HPDE6-E6E7 (cell line): ENCODE results near the gene RCCD1.

Experiments used
- DNase-seq: peaks from one replicate; pipeline ENCODE4 v3.0.0; 2011; ENCODE audit warnings: missing footprints; ENCODE audit errors: extremely low spot score

The RCCD1 gene

DNA sequence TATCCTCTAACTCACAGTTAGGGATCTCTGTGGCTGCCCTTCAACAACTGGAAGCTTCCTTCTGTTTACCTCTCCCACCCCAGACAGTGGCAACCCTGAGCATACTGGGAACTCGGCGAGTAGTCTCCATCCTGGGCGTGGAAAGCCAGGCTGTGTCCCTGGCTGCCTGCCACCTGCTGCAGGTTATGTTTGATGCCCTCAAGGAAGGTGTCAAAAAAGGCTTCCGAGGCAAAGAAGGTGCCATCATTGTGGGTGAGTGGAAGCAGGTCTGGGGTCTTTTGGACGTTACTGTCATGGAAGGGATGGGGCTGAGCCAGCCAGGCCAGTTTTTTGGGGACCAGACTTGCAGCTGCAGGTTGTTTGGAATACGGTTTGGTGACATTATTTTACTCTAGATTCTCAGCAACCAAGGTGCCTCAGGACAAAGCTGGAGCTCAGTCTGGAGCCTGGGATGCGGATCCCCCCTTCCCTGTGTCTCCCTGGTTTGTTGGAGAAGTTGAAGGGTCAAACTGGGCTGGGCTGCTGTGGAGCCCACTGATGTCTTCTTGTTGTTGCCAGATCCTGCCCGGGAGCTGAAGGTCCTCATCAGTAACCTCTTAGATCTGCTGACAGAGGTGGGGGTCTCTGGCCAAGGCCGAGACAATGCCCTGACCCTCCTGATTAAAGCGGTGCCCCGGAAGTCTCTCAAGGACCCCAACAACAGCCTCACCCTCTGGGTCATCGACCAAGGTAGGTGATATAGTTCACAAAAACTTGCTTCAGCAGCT, 12.1 kb upstream of the RCCD1 start:
- no peak for DNase-seq

DNA sequence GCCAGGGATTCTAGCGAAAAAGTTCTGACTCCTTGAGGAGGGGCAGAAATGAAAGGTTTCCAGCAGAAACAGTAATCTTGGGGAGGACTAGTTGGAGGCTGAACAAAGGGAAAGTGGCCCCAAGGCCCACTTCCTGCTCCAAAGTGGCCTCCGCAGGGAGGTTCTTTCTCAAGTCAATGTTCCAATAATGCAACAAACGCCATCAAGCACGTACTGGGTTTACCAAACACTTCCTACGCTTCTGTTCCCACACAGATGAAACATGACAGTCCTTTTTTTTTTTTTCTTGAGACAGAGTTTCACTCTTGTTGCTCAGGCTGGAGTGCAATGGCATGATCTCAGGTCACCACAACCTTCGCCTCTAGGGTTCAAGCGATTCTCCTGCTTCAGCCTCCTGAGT, 9.6 kb upstream of the RCCD1 start:
- DNase-seq, result no peak

DNA sequence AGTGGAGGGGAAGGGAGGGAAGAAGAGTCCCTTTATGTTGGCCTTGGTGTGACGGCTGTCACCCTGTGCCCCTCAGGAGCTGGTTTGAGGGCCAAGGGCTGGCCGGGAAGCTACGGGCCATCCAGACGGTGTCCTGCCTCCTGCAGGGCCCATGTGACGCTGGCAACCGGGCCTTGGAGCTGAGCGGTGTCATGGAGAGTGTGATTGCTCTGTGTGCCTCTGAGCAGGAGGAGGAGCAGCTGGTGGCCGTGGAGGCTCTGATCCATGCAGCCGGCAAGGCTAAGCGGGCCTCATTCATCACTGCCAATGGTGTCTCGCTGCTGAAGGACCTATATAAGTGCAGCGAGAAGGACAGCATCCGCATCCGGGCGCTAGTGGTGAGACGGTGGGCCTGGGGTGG, 8.1 kb upstream of the RCCD1 start:
- DNase-seq, result no peak

DNA sequence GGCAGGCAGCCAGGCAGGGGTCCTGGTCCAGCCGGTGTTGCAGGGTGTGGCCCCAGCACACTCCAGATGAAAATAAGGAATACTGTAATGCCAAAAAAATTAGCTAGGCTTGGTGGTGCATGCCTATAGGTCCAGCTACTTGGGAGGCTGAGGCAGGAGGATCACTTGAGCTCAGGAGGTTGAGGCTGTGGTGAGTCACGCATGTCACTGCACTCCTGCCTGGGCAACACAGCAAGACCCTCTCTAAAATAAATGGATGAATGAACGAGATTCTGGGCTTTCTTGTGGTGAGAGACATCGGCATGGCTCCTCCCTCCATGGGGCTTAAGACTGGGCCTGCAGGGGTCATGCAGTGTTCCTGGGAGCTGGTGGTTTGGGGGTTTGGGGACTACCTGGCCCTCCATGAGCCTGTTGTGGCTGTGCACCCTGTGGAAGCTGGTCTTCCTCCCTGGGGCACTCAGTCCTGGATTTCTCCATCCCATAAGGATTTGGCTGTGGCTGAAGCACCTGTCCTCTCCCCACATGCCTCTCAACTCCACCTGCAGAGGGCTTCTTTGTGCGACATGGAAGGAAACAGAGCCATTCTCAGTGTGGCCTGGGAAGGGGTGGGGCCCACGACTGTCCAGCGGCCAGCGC, 7.6 kb upstream of the RCCD1 start:
- DNase-seq, result no peak

DNA sequence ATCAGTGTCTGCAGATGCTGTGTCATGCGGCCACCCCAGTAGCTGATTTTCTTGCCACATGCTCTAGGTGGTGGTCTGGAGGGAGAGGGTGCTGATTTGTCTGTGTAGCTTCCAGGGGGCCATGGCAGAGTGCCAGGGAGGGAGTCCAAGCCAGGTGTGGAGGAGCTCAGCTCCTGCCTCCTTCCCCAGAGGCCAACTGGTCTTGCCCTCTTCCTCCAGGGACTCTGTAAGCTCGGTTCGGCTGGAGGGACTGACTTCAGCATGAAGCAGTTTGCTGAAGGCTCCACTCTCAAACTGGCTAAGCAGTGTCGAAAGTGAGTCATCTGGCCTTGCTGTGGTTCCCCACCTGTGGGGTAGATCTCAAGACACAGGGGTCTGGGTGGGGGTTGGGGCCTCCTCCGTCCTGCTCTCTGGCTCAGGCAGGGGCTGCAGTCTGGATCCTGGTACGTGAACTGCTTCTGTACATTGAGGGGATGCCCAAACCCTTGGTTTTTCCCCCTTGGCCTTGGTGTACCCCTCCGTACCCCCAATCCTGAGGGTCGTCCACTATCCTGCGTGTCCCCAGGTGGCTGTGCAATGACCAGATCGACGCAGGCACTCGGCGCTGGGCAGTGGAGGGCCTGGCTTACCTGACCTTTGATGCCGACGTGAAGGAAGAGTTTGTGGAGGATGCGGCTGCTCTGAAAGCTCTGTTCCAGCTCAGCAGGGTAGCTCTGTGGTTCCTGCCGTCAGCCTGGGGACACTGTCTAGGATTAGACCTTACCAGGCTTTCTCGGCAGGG, 6.9 kb upstream of the RCCD1 start:
- DNase-seq, result no peak

DNA sequence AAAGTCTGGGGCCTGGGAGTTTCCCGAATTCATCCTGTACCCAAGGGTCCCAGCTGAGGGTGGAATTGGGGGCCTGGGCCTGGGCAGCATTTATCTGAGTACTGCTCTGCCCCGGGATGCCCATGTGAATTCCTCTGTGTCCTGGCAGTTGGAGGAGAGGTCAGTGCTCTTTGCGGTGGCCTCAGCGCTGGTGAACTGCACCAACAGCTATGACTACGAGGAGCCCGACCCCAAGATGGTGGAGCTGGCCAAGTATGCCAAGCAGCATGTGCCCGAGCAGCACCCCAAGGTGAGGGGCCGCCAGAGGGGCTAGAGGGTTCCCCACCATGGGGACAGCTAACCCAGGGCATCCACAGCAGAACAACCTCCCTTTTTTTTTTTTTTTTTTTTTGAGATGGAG, 6.2 kb upstream of the RCCD1 start:
- DNase-seq, result no peak

DNA sequence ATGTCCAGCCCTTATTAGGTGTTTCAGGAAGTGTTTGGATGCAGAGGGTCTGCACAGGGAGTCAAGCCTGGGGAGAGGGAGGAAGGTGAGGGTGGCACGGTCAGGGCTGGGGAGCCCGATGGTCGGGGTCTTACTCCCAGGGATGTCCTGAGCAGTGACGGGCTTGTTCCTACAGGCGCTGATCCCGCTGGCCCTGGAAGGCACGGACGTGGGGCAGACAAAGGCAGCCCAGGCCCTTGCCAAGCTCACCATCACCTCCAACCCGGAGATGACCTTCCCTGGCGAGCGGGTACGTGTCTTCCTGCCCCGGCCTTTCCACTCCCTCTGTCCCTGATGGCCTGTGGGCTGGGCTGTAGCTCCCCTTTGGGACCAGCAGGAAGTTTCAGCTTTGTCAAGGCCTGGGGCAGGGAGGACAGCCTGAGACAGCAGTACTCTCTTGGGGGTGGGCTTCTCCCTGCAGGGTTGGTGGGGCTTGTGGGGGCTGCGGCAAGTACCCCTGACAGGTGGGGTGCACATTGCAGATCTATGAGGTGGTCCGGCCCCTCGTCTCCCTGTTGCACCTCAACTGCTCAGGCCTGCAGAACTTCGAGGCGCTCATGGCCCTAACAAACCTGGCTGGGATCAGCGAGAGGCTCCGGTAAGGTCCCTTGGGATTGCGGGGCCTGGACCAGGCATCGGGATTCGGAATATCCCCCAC, 4.6 kb upstream of the RCCD1 start:
- DNase-seq, result no peak

DNA sequence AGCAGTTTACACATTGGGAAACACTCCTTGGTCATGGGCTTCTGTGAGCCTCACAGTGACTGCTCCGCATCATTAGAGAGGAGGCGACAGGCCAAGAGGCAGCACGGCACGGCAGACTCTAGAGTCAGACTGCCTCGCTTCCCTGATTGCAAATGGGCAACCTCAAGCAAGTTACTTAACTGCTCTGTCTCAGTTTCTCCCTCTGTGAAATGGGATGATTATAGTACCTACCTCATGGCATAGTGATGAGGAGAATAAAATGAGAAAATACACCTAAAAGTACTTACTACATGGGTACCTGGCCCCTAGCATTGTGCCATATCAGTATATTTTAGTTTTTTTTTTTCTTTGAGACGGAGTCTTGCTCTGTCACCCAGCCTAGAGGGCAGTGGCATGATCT, 4.0 kb upstream of the RCCD1 start:
- DNase-seq, result no peak

DNA sequence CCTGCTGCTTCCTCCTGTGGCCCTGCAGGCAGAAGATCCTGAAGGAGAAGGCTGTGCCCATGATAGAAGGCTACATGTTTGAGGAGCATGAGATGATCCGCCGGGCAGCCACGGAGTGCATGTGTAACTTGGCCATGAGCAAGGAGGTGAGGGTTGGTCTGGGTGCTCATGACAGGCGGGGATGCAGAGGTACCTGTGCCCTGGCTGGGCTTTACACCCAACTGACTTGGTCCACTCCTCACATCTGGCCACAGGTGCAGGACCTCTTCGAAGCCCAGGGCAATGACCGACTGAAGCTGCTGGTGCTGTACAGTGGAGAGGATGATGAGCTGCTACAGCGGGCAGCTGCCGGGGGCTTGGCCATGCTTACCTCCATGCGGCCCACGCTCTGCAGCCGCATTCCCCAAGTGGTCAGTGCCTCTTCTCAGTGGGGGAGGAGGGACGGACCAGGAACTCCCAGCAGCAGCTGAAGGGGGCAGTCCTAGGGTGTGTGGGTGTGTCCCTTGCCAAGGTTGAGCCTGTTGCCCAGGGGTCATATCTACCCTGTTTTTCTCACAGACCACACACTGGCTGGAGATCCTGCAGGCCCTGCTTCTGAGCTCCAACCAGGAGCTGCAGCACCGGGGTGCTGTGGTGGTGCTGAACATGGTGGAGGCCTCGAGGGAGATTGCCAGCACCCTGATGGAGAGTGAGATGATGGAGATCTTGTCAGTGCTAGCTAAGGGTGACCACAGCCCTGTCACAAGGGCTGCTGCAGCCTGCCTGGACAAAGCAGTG, 1.6 kb upstream of the RCCD1 start:
- no peak for DNase-seq

DNA sequence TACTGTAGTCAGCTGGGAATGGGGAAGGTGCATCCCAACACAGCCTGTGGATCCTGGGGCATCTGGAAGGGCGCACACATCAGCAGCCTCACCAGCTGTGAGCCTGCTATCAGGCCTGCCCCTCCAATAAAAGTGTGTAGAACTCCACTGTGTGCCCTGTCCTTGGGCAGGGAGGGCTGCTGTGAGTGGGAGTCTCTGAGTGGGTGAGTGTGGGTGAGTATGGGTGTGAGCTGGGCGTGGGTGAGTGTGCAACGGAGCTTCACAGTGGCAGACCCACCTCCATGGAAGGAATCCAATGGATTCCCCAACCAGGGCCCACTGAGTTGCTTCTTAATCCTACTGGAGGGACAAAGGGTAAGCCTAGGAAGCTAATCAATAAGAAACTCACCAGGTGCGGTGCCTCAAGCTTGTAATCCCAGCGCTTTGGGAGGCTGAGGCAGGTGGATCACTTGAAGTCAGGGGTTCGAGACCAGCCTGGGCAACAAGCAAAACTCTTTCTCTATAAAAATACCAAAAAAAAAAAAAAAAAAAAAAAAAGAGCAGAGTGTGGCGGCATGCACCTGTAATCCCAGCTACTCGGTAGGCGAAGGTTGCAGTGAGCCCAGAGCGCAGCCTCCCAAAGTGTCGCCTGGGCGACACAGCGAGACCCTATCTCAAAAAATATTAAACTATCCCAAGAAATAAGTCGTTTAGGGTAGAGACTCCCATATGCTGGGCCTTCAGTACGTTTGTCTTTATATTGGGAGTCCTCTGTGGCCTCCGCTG, 555 bp upstream of the RCCD1 start:
- DNase-seq, result no peak

DNA sequence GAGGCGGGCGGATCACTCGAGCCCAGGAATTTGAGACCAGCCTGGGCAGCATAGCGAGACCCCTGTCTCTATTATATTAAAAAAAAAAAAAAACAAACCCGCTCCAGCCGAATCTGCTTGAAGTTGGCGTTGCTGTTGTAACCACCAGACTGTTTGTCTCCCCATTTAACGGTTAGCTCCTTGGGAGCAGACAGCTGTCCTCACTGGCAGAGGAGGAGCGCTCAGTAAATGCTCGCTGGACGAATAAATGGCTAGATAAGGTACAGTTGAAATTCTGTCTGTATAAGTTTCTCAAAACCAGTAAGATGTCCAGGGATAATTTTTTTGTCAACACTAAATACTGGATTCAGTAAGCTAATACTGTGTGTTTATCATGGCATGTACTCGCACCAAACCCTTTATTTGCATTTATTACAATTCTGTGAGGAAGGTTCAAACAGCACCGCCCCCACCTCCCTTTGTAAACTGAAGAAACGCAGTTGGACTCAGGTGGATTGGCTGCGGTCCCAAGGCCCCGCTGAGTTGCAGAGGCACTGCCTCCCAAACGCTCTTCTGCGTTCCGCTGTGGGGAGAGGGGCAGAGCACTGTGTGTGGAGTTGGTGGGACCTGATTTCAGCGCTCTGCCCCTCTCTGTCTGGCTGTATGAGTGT, 1.1 kb downstream of the RCCD1 start:
- DNase-seq, result no peak

DNA sequence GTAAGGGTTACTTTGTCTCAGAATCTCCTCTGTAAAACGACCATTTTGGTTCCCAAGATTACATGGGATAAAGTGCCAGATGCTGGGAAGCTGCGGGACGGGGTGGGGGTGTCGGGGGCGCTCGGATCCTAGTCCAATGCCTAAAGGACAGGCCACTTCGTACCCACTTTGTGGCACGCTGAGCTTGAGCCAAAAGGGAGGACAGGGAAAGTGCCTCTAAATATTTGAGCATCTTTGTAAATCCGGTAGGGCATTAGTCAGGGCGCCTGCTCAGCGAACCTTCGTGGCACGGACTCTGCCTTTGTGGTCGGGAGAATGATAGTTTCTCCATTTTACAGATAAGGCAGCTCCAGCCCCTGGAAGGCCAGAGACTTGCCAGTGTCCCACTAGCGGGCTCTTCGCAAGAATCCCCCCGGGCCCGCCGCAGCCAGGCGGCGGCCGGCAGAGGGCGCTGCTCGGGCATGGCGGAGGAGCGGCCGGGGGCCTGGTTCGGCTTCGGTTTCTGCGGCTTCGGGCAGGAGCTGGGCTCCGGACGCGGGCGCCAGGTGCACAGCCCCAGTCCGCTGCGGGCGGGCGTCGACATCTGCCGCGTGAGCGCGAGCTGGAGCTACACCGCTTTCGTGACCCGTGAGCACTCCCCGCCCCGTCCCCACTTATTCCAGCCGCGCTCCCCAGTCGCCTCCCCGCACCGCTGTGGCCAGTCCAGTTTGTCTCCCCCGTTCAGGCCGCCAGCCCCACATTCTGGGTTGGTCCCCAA, 1.8 kb downstream of the RCCD1 start:
- DNase-seq, result peak; percentile 82

DNA sequence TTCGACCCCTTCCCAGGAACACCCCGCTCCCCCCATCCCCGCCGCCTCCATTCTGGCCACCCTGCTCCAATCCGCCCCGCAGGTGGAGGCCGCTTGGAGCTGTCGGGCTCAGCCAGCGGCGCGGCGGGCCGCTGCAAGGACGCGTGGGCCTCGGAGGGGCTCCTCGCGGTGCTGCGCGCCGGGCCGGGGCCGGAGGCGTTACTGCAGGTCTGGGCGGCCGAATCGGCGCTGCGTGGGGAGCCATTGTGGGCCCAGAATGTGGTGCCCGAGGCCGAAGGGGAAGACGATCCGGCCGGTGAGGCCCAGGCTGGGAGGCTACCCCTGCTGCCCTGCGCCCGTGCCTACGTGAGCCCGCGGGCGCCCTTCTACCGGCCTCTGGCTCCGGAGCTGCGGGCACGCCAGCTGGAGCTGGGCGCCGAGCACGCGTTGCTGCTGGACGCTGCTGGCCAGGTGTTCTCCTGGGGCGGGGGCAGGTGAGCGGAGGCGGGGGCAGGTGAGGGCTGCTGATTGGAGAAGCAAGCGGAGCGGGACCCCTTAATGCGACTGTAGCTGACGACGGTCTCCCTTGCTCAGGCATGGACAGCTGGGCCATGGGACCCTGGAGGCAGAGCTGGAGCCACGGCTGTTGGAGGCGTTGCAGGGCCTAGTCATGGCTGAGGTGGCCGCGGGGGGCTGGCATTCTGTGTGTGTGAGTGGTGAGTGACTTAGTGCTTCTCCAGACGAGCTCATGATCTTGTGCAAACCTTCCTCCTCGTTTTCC, 2.5 kb downstream of the RCCD1 start:
- no peak for DNase-seq

DNA sequence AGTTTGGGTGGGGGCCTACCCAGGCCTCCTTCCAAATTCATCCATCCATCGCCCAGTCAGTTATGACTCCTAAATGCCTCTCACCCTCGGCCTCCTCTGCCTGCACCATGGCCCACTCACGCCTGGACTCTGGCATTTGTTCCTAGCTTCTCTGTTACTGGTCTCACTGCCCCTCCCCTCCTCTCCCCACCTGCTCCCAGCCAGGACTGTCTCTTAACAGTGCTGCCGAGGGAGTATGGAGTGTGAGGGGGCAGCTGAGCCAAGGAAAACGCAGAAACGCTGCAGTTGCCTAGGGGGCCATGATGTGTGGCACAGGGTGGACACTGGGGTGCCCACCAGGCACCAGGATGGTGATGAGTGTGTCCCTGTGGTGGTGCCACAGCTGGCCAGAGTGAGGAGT, 3.1 kb downstream of the RCCD1 start:
- no peak for DNase-seq

DNA sequence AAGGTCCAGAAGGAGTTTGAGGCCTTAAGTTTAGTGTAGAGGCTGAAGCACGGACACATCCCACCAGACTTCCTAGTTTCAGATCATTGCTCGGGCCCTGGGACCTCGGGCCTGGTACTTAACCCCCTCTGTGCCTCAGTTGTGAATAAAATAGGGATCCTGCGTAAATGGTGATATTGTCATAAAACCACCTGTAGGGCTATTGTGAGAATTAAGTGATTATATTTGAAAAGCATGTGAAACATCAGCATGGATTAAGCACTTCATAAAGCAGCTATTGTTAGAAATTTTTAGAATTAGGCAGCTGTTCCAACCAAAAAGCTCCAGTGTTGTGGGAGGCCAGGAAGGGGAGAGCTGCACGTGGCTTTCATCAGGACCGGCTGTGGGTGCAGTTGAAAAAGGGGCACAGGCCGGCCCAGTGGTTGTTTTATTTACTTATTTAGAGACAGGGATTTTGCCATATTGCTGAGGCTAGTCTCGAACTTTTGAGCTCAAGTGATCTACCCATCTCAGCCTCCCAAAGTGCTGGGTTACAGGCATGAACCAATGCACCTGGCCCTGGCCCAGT, 4.4 kb downstream of the RCCD1 start:
- no peak for DNase-seq

DNA sequence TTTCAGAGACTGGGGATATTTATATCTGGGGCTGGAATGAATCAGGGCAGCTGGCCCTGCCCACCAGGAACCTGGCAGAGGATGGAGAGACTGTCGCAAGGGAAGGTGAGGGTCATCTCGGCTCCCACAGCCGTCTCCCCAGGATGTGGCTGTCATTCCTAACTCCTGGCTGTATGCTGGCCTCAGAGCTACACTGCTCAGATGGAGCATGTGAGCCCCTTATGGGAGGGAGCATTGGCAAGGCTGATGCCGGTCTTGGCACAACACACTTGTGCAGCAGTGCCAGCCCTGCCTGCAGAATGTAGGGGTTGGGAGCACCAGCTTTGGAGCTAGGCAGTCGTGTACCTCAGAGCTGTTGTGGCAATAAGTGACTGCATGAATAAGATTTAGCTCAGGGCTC, 5.2 kb downstream of the RCCD1 start:
- no peak for DNase-seq

DNA sequence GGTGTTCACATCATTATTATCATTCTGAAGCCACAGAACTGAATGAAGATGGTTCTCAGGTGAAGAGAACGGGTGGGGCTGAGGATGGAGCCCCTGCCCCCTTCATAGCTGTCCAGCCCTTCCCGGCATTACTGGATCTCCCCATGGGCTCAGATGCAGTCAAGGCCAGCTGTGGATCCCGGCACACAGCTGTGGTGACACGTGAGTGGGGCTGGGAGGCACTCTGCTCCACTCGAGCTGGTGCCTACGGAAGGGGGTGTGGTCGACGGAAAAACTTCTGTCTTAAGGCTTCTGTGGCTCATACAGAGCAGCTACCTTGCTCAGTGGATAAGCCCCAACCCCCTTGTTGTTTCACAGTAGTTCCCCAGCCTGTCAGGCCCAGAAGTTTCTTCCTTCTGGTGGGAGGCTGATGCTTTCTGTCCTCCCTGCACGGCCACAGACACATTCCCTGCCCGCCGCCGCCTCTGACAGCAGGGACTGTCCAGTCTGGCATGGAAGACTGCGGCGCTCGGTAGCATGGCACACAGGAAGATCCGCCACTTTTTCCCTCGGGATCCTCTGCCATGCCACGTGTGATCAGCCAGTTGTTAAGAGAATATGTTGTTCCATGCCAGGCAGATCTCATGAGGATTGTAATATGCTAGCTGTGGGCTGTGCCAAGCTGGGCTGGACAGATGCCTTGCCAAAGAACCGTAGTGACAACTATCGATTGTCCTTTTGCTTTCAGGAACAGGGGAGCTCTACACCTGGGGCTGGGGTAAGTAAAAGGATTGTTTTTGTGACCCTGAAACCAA, 5.8 kb downstream of the RCCD1 start:
- no peak for DNase-seq

DNA sequence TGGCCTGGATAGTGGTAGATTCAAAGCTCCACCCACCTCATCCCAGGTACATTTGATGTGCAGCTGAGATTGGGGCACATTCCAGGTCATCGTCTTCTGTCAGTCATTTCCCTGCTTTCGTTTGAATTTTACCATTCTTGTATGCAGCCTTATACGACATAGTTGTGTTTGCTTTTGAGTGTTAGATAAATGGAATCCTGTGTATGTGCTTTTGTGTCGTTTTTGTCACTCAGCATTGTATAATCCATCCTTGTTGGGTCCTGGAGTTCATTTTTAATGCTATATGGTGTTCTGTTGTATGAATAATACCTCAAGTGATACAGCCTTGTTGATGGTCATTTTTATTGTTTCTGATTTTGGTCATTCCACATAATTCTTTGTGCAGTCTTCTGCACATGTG, 7.3 kb downstream of the RCCD1 start:
- no peak for DNase-seq
